Mucosa of stomach (tissue), 1 donor: ENCODE measurements around the gene ODAD2.
"Not testable (repeated sequence)": the region's sequence is repeated elsewhere in the genome, so short reads cannot be mapped to it uniquely, and the experiment has no call there.

ENCODE experiments used
- H3K27me3 ChIP-seq: one replicate; pipeline ENCODE4 v1.7.0; 2013; ENCODE audit warnings: mild to moderate bottlenecking, low read length; ENCODE audit not compliant: control insufficient read depth, insufficient read depth
- H3K36me3 ChIP-seq: one replicate; pipeline ENCODE4 v1.7.0; 2013; ENCODE audit warnings: low read length; ENCODE audit not compliant: control insufficient read depth, insufficient read depth
- H3K4me1 ChIP-seq: one replicate; pipeline ENCODE4 v1.7.0; 2013; ENCODE audit warnings: mild to moderate bottlenecking, low read length; ENCODE audit not compliant: control insufficient read depth, insufficient read depth
- H3K4me3 ChIP-seq: one replicate; pipeline ENCODE4 v1.7.0; 2013; ENCODE audit warnings: low read length
- H3K9ac ChIP-seq: one replicate; pipeline ENCODE4 v1.7.0; 2013; ENCODE audit warnings: mild to moderate bottlenecking, low read length, moderate library complexity
- H3K9me3 ChIP-seq: one replicate; pipeline ENCODE4 v1.7.0; 2013; ENCODE audit warnings: mild to moderate bottlenecking, low read length, moderate library complexity; ENCODE audit not compliant: control insufficient read depth
- donor health status: Pancreatic carcinoma.

ODAD2 gene

DNA sequence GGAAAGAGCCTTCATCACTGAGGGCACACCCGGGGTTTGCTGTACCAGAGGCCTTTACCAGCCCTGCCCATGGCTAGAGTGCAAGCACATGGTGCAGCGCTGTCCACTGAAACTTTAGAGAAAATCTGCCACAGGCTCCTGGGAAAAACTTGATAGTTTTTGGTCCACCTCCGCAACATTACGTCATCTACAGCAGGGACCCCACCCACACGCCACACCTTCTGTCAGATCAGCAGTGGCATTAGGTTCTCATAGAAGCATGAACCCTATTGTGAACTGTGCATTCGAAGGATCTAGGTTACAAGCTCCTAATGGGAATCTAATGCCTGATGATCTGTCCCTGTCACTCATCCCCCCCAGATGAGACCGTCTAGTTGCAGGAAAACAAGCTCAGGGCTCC lies 2.5 kb upstream of the ODAD2 start:
- peaks cover 25% of the 10 kb centered on the region for H3K27me3 ChIP-seq
- H3K9me3 ChIP-seq, result no peaks in the 10 kb centered on the region
- no peak overlapping the region for H3K9ac ChIP-seq
- no peak overlapping the region for H3K4me3 ChIP-seq
- H3K4me1 ChIP-seq, result peaks cover 4% of the 10 kb centered on the region
- no peaks in the 10 kb centered on the region for H3K36me3 ChIP-seq

DNA sequence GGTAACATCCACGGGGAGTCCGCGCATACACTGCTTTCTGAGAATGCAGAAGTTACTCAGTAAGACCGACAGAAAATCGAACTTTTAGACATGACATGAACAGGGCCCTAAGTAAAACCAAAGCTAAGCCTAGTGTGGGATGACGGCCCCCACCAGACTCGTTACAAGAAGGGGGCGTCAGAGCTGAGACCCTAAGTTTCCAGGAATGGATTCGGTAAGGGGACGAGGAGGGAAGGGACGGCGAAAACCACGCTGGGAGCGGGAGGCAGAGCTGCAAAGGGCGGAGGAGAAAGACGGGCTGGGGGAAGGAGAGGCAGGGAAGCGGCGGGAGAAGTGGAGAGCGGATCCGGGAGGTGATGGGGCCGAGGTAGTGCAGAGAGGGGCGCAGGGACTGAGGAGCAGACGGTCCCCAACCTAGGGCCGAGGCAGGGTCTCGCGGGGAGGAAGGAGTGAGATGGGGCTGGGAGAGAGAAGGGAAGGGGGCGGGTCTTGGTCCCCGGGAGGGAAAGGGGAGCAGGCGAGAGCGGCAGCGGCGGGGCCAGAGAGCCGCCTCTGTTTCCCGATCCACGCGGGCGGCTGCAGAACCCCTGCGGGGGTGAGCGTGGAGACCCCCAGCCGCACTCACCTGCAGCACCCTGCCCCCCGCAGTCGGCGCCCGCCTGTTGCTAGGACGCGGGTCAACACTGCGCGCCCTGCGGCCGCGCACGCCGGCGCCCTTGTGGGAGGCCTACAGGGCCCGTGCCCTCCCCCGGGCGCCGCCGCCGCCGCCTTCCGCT lies 513 bp downstream of the ODAD2 start:
- H3K27me3 ChIP-seq, result peaks cover 25% of the 10 kb centered on the region
- no peaks in the 10 kb centered on the region for H3K9me3 ChIP-seq
- peaks cover 4% of the 10 kb centered on the region for H3K4me1 ChIP-seq
- peak overlapping the region; percentile 56 for H3K4me3 ChIP-seq
- peak overlapping the region; percentile 61 for H3K9ac ChIP-seq
- H3K36me3 ChIP-seq, result no peaks in the 10 kb centered on the region

DNA sequence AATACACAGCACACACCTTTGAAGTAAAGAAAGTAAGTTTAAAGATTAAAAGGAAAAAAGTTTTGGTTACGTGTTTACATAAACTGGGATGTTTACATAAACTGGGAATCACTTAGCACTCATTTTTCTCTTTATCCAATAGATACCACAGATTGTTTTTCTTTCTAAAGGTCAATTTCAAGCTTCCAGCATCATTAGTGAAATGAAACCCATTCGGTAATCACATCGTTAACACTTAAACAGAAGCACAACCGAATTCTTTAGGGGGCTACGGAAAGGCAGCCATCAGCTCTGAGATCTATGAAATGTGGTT lies 1.1 kb downstream of the ODAD2 start:
- peaks cover 4% of the 10 kb centered on the region for H3K4me1 ChIP-seq
- H3K4me3 ChIP-seq, result peak overlapping the region; percentile 56
- no peaks in the 10 kb centered on the region for H3K36me3 ChIP-seq
- no peaks in the 10 kb centered on the region for H3K9me3 ChIP-seq
- H3K9ac ChIP-seq, result peak overlapping the region; percentile 61
- H3K27me3 ChIP-seq, result peaks cover 25% of the 10 kb centered on the region

DNA sequence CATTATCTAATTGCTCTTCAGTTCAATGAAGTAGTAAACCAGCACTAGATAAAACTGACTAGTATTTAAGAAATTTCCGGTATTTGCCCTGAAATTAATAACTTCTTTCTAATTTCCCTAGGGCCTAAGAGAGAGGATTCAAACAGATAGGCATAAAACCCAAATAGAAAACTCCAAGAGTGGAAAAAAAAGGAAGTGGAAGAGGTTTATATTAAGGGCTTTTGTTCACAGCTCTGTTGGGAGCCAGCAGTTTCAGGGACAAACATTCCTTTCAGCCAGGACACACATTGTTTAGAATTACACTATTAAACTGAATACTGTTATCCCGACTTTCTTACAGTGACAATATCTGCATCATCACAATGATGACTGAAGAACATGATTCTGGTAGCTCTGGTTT lies 3.6 kb downstream of the ODAD2 start:
- no peaks in the 10 kb centered on the region for H3K36me3 ChIP-seq
- H3K27me3 ChIP-seq, result peaks cover 25% of the 10 kb centered on the region
- no peak overlapping the region for H3K4me3 ChIP-seq
- H3K9me3 ChIP-seq, result no peaks in the 10 kb centered on the region
- peaks cover 4% of the 10 kb centered on the region for H3K4me1 ChIP-seq
- no peak overlapping the region for H3K9ac ChIP-seq

DNA sequence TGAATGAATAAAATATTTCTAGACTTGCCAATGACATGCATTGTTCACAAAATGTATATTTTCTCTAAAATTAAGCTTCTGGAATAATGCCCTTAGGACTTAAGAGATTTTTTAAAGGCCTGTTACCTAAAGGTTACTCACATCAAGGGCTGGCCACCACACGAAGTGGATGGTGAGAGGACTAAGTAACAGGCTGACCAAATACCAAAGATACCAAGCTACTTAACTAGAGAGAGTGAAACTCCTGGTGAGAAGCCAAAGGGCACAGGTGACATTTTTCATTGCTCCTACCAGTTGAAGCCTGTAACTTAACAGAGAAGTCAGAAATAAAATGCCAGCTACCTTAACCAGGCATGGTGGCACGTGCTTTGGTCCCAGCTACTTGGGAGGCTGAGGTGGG lies 9.5 kb downstream of the ODAD2 start:
- not testable (repeated sequence) for H3K9me3 ChIP-seq, H3K27me3 ChIP-seq, H3K9ac ChIP-seq, H3K4me1 ChIP-seq, H3K4me3 ChIP-seq, H3K36me3 ChIP-seq

GRCh38 chr10:27986821-27987220 lies 12.1 kb downstream of the ODAD2 start:
- Histone ChIP-seq H3K4me3 (no peak overlapping the region), H3K27me3 (no peaks in the 10 kb centered on the region), H3K9ac (no peak overlapping the region), H3K36me3 (no peaks in the 10 kb centered on the region), H3K9me3 (no peaks in the 10 kb centered on the region), H3K4me1 (no peaks in the 10 kb centered on the region)

DNA sequence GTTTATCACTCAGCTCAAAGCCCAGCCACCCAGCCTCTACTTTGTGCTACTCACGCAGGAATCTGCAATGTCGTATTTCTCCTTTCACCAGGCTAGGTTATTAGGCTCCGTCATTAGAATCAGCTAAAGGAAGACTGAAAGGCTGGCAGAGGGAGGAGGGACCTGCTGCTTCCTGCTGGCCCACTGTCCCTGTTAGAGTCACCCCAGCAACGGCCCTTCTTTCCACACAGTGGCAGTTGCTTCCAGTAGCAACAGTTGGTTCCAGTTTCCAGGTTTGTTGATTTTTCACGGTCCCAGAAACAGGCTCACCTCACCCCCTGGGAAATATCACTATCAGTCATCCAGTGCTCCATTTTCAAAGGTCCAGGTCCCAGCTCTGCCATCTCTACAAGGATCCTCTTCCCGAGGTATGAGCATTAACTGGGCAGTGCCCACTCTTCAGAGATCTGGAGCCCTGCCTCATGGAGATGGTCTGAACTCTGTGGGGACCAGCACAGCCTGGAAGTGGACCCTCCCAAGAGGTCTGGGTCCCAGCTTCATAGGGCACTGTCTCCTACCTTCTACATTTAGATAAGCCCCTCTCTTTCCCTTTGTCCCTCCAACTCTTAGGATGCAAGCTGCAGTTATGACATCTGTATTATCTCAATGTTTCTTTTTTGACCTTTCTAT lies 15.9 kb downstream of the ODAD2 start:
- Histone ChIP-seq H3K36me3 (no peaks in the 10 kb centered on the region), H3K9me3 (no peaks in the 10 kb centered on the region), H3K4me3 (no peak overlapping the region), H3K9ac (no peak overlapping the region), H3K4me1 (no peaks in the 10 kb centered on the region), H3K27me3 (no peaks in the 10 kb centered on the region)

GRCh38 chr10:27981744-27982143 lies 17.1 kb downstream of the ODAD2 start:
- no peak overlapping the region for H3K9ac ChIP-seq
- H3K27me3 ChIP-seq, result no peaks in the 10 kb centered on the region
- H3K4me1 ChIP-seq, result no peaks in the 10 kb centered on the region
- H3K36me3 ChIP-seq, result no peaks in the 10 kb centered on the region
- H3K9me3 ChIP-seq, result no peaks in the 10 kb centered on the region
- no peak overlapping the region for H3K4me3 ChIP-seq

- H3K4me3 ChIP-seq, H3K27me3 ChIP-seq, H3K4me1 ChIP-seq, H3K36me3 ChIP-seq, H3K9ac ChIP-seq, H3K9me3 ChIP-seq: not testable (repeated sequence)
These were observed 28.1 kb downstream of the ODAD2 start for GRCh38 chr10:27970795-27971194.

DNA sequence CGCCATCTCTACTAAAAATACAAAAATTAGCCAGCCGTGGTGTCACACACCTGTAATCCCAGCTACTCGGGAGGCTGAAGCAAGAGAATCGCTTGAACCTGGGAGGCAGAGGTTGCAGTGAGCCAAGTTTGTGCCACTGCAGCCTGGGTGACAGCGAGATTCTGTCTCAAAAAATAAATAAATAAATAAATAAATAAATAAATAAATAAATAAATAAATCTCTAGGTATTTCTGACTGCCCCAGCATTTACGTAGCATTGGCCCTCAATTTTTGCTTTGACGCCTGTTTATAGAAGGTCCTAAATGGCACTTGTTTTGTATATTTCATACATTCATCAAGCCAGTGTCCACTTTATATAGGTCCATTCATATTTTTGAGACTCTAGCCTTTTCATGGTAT lies 28.9 kb downstream of the ODAD2 start:
- not testable (repeated sequence) for H3K4me1 ChIP-seq, H3K36me3 ChIP-seq, H3K9me3 ChIP-seq, H3K27me3 ChIP-seq, H3K4me3 ChIP-seq, H3K9ac ChIP-seq

DNA sequence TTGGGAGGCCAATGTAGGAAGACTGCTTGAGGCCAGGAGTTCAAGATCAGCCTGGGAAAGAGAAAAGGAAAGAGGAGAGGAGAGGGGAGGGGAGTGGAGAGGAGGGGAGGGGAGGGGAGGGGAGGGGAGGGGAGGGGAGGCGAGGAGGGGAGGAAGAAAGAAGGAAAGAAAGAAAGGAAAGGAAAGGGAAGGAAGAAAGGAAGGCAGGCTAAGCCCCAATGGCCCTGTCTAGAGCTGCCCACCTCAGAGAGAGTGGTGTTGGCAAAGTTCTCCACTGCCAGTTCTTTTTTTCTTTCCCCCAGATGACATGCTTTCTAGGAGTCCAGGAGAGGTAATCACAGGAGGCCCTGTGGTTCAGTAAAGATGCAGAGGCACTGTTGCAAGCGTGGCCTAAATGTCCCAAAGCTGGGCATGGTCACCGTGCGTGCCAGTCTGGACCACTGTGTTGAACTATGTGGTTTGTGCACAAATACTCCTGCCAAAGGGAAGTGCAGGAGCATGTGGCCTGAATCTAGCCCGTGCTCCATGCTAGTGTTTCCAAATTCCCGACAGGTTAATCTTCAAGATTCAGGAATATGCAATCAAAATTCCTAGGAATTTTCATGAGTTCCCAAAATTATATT lies 39.7 kb downstream of the ODAD2 start:
- H3K9ac ChIP-seq, result no peak overlapping the region
- H3K9me3 ChIP-seq, result no peaks in the 10 kb centered on the region
- H3K27me3 ChIP-seq, result no peaks in the 10 kb centered on the region
- H3K4me1 ChIP-seq, result no peaks in the 10 kb centered on the region
- no peaks in the 10 kb centered on the region for H3K36me3 ChIP-seq
- H3K4me3 ChIP-seq, result no peak overlapping the region

DNA sequence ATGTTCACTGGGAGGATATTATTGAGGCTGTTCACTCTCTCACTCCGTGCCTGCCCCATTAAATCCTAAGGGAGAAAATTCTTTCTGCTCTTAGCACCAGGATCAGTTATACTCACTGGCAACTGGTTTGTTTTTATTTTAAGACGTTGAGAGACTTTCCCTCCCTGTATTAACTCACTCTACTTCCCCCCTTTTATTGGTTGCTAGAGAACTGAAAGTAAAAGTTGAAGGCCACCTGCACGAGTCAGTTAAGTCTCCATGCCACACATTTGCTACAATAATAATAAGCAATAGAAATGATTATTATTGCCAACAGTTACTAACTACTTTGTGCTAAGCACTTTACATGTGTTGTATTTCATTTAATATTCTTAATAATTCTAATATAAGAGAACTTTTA lies 40.5 kb downstream of the ODAD2 start:
- not testable (repeated sequence) for H3K9ac ChIP-seq, H3K27me3 ChIP-seq, H3K4me1 ChIP-seq, H3K4me3 ChIP-seq, H3K9me3 ChIP-seq, H3K36me3 ChIP-seq
